Measurements from ENCODE around the gene LPIN3. TPM values are rescaled to one million over a fixed set of nuclear protein-coding genes. Genes with fewer than 3 reads are reported as not detected.

The LPIN3 gene
- total RNA-seq, 1 experiment from 2014 or later = 3.8 TPM

DNA sequence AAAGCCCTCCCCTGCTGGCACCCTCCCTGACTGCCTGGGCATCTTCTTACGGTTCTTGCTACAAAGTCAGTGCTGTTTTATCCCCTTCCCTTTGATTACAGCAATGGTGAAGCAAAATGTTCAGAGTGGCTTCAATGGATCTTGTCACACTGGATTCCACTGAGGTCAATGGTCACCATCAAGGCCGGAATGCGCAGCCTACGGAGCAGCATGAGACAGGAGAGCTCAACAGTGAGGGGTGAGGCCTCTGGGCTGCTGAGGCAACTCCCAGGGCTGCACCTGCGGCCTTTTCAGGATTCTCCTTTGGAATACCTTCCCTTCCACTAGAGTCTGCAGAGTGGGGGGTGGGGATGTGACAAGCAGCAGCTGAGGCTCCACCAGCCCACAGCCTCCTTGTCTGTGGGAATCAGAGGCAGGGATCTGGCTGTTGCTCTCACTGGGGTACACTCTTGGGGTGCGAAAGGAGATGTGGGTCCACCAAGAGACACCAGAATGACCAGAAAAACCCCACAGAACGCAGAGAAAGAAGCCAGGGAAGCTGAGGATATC, 66.3 kb downstream of the LPIN3 start:
- H3K4me2 ChIP-seq (ENCODE audit: insufficient read depth, insufficient read length, low read length) = no peak overlapping the region
- no peaks in the 10 kb centered on the region for H3K27me3 ChIP-seq (ENCODE audit: insufficient read depth, low read length)
- H2BK20ac ChIP-seq (ENCODE audit: low read depth, low read length, poor library complexity, severe bottlenecking) = no peak overlapping the region
- no peak overlapping the region for H4K8ac ChIP-seq (replicated peaks; ENCODE audit: insufficient read length, low read depth, low read length)
- WGBS (ENCODE audit: extremely low coverage, insufficient read length, low lambda C conversion rate) = no CpG with 5 or more reads among the region's 7 CpGs
- H3K23me2 ChIP-seq (ENCODE audit: insufficient read length, low read depth, low read length, poor library complexity, severe bottlenecking) = no peaks in the 10 kb centered on the region
- no peak overlapping the region for H3K4ac ChIP-seq (ENCODE audit: low read depth, low read length)
- peaks cover 3 to 4% of the 10 kb centered on the region in 2 experiments; a peak in 3 of 4 replicates for H3K4me1 Mint-ChIP-seq
- no peak overlapping the region for H3T11ph ChIP-seq (ENCODE audit: low read length)
- no peak overlapping the region for H3K9ac ChIP-seq (ENCODE audit: extremely low read depth, insufficient read length, low read length)
- no peaks in the 10 kb centered on the region for H4K20me1 ChIP-seq (ENCODE audit: control insufficient read depth, insufficient read depth, insufficient read length)
- no peak overlapping the region for H3K14ac ChIP-seq (ENCODE audit: insufficient read depth, low read length)
- peak overlapping the region in 1 of 3 experiments; percentile 48; a peak in 1 of 7 replicates for H3K27ac Mint-ChIP-seq
- no peaks in the 10 kb centered on the region for H3K79me1 ChIP-seq (ENCODE audit: insufficient read depth, low read depth, low read length, poor library complexity, severe bottlenecking)
- H3K27me3 Mint-ChIP-seq (ENCODE audit: low read depth) = no peaks in the 10 kb centered on the region
- TF ChIP-seq, protein P1, sequence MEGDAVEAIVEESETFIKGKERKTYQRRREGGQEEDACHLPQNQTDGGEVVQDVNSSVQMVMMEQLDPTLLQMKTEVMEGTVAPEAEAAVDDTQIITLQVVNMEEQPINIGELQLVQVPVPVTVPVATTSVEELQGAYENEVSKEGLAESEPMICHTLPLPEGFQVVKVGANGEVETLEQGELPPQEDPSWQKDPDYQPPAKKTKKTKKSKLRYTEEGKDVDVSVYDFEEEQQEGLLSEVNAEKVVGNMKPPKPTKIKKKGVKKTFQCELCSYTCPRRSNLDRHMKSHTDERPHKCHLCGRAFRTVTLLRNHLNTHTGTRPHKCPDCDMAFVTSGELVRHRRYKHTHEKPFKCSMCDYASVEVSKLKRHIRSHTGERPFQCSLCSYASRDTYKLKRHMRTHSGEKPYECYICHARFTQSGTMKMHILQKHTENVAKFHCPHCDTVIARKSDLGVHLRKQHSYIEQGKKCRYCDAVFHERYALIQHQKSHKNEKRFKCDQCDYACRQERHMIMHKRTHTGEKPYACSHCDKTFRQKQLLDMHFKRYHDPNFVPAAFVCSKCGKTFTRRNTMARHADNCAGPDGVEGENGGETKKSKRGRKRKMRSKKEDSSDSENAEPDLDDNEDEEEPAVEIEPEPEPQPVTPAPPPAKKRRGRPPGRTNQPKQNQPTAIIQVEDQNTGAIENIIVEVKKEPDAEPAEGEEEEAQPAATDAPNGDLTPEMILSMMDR (conservative IDR thresholded peaks at IDR 0.05) = no peak
- H3K4me3 Mint-ChIP-seq = no peak overlapping the region
- H3K23ac ChIP-seq (ENCODE audit: insufficient read length, low read depth, low read length) = no peak overlapping the region
- peaks cover 27 to 79% (median 73%) of the 10 kb centered on the region in 3 experiments for H3K36me3 Mint-ChIP-seq (ENCODE audit: insufficient read depth in 1 of 3, low read depth in 3 of 3)
- H3K4me1 ChIP-seq (ENCODE audit: insufficient read depth, low read length) = no peaks in the 10 kb centered on the region
- H2BK5ac ChIP-seq (ENCODE audit: insufficient read length, low read length) = no peak overlapping the region
- no peak overlapping the region for H2BK15ac ChIP-seq (ENCODE audit: low read depth, low read length)
- no peak overlapping the region for H3K18ac ChIP-seq (ENCODE audit: insufficient read length, low read depth, low read length)
- H3K79me2 ChIP-seq (ENCODE audit: insufficient read depth, low read length) = no peaks in the 10 kb centered on the region
- H3K9me3 Mint-ChIP-seq = no peaks in the 10 kb centered on the region
- no peak overlapping the region for H2BK120ac ChIP-seq (ENCODE audit: low read depth, low read length, poor library complexity, severe bottlenecking)
- no peak overlapping the region for H3K56ac ChIP-seq (ENCODE audit: insufficient read length, low read depth, low read length)
- no peak overlapping the region for H4K5ac ChIP-seq (ENCODE audit: insufficient read length, low read depth, low read length)
- H2AFZ ChIP-seq (ENCODE audit: low read length) = no peak overlapping the region
- no peak overlapping the region for H2BK12ac ChIP-seq (ENCODE audit: insufficient read length, low read depth, low read length)
- H3K9me3 ChIP-seq (ENCODE audit: control insufficient read depth, low read depth, low read length) = no peaks in the 10 kb centered on the region
- H3K27ac ChIP-seq (ENCODE audit: insufficient read length, low read depth, low read length) = no peak overlapping the region
- no peak for DNase-seq
- H2AK5ac ChIP-seq (ENCODE audit: insufficient read length, low read length) = no peak overlapping the region
- H4K91ac ChIP-seq (ENCODE audit: insufficient read length, low read depth, low read length) = no peak overlapping the region

Data from H9 (cell line).